ENCODE results near the gene ARID3C. TPM values are rescaled to one million over a fixed set of nuclear protein-coding genes. Genes with fewer than 3 reads are reported as not detected.
"Not testable (repeated sequence)": the region's sequence is repeated elsewhere in the genome, so short reads cannot be mapped to it uniquely, and the experiment has no call there.

The ARID3C gene
- total RNA-seq, 2 experiments from 2014 or later, result 0.38 to 1.9 TPM

DNA sequence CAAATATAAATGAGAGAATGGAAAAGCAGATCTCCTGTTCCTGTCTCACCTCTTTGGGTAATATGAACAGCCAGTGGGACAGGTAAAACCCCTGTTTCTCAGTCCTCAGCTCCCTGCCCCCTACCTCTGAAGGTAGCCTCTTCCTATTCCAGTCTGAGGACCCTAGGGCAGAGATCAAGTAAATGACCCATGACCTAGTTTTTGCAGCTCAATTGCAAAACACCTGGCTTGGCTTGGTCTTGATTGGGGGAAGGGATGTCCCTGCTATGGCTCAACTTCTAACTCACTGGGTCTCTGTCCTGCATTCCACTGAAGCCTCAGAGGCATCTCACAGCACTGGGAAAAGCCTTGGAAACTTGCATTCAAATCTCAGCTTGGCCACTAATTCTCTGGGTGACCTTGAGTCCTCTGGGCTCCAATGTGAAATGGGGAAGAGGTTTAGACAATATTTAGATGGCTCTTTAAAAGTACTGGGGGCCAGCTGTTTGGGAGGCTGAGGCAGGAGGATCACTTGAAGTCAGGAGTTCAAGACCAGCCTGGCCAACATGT is 16.0 kb upstream of the ARID3C start:
- no peaks in the 10 kb centered on the region for H4K20me1 ChIP-seq (ENCODE audit: insufficient read depth, low read length)
- no peak overlapping the region for H2AFZ ChIP-seq (ENCODE audit: low read length)
- H3K4me2 ChIP-seq (ENCODE audit: low read length), result no peak overlapping the region
- peaks cover 21% of the 10 kb centered on the region for H3K4me1 ChIP-seq (ENCODE audit: insufficient read depth, low read length, poor library complexity, severe bottlenecking)
- DNase-seq (ENCODE audit: low spot score), result no peak
- H3K9me2 ChIP-seq (ENCODE audit: insufficient read depth, low read length), result no peaks in the 10 kb centered on the region
- no peak overlapping the region for H3K4me3 ChIP-seq (ENCODE audit: low read depth, low read length, poor library complexity, severe bottlenecking)
- peaks cover 19% of the 10 kb centered on the region for H3K36me3 ChIP-seq (ENCODE audit: insufficient read depth, low read length)
- TF ChIP-seq, protein P1, sequence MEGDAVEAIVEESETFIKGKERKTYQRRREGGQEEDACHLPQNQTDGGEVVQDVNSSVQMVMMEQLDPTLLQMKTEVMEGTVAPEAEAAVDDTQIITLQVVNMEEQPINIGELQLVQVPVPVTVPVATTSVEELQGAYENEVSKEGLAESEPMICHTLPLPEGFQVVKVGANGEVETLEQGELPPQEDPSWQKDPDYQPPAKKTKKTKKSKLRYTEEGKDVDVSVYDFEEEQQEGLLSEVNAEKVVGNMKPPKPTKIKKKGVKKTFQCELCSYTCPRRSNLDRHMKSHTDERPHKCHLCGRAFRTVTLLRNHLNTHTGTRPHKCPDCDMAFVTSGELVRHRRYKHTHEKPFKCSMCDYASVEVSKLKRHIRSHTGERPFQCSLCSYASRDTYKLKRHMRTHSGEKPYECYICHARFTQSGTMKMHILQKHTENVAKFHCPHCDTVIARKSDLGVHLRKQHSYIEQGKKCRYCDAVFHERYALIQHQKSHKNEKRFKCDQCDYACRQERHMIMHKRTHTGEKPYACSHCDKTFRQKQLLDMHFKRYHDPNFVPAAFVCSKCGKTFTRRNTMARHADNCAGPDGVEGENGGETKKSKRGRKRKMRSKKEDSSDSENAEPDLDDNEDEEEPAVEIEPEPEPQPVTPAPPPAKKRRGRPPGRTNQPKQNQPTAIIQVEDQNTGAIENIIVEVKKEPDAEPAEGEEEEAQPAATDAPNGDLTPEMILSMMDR (conservative IDR thresholded peaks at IDR 0.05; ENCODE audit: low read length), result no peak
- H3K79me2 ChIP-seq (ENCODE audit: insufficient read depth, low read depth, low read length), result peaks cover 11% of the 10 kb centered on the region; the same call in 1 of the 2 replicates
- POLR2A ChIA-PET, result interaction anchor here (0.6 to 5.2 kb wide), 3 partner anchors 8 to 475 kb away, joined by 3 to 66 read pairs (median 3); partner anchors contain the start of gene SIGMAR1
- CTCF ChIA-PET (ENCODE audit: unreplicated experiment), result no interaction called here
- intact Hi-C loops (cut with micrococcal nuclease; ENCODE audit: unreplicated experiment), result no loop called here
- BruUV-seq (replicated peaks), result no TSS peak
- no peaks in the 10 kb centered on the region for H3K9me3 ChIP-seq (ENCODE audit: low read length)
- H3K27ac ChIP-seq (ENCODE audit: low read depth, low read length, poor library complexity, severe bottlenecking), result no peak overlapping the region

- H4K20me1 ChIP-seq (ENCODE audit: insufficient read depth, low read length), result no peaks in the 10 kb centered on the region
- no peak overlapping the region for H3K4me3 ChIP-seq (ENCODE audit: low read depth, low read length, poor library complexity, severe bottlenecking)
- no peaks in the 10 kb centered on the region for H3K9me3 ChIP-seq (ENCODE audit: low read length)
- no peaks in the 10 kb centered on the region for H3K36me3 ChIP-seq (ENCODE audit: insufficient read depth, low read length)
- intact Hi-C loops (cut with micrococcal nuclease; ENCODE audit: unreplicated experiment), result no loop called here
- POLR2A ChIA-PET, result interaction anchor here (0.5 to 1.0 kb wide), 4 partner anchors 8 to 1473 kb away, joined by 3 to 4 read pairs (median 3); partner anchors contain the start of gene DCTN3
- TF ChIP-seq, protein P1 (conservative IDR thresholded peaks at IDR 0.05; ENCODE audit: low read length), result no peak
- TF ChIP-seq EZH2phosphoT487 (IDR thresholded peaks at IDR 0.05; ENCODE audit: borderline replicate concordance, low read depth, low read length), result no peak
- no peak overlapping the region for H3K27ac ChIP-seq (ENCODE audit: low read depth, low read length, poor library complexity, severe bottlenecking)
- no peak overlapping the region for H2AFZ ChIP-seq (ENCODE audit: low read length)
- peaks cover 26% of the 10 kb centered on the region for H3K4me1 ChIP-seq (ENCODE audit: insufficient read depth, low read length, poor library complexity, severe bottlenecking)
- DNase-seq (ENCODE audit: low spot score), result no peak
- no TSS peak for BruUV-seq (replicated peaks)
- no peaks in the 10 kb centered on the region for H3K9me2 ChIP-seq (ENCODE audit: insufficient read depth, low read length)
- H3K4me2 ChIP-seq (ENCODE audit: low read length), result no peak overlapping the region
- CTCF ChIA-PET (ENCODE audit: unreplicated experiment), result no interaction called here
- peaks cover 6% of the 10 kb centered on the region; the same call in 1 of the 2 replicates for H3K79me2 ChIP-seq (ENCODE audit: insufficient read depth, low read depth, low read length)
Observed at GRCh38 chr9:34642679-34643078, 13.8 kb upstream of the ARID3C start.

DNA sequence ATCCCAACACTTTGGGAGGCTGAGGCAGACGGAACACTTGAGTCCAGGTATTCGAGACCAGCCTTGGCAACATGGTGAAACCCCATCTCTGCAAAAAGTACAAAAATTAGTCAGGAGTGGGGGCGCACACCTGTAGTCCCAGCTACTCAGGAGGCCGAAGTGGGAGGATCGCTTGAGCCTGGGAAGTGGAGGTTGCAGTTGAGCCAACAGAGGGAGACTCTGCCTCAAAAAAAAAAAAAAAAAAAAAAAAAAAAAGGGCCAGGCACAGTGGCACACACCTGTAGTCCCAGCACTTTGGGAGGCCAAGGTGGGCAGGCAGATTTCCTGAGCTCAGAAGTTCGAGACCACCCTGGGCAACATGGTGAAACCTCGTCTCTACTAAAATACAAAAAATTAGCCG is 10.5 kb upstream of the ARID3C start:
- intact Hi-C loops (cut with micrococcal nuclease; ENCODE audit: unreplicated experiment); H3K4me2 ChIP-seq (ENCODE audit: low read length); H3K4me3 ChIP-seq (ENCODE audit: low read depth, low read length, poor library complexity, severe bottlenecking); H3K9me2 ChIP-seq (ENCODE audit: insufficient read depth, low read length); H2AFZ ChIP-seq (ENCODE audit: low read length); BruUV-seq (replicated peaks); H4K20me1 ChIP-seq (ENCODE audit: insufficient read depth, low read length); H3K27ac ChIP-seq (ENCODE audit: low read depth, low read length, poor library complexity, severe bottlenecking); DNase-seq (ENCODE audit: low spot score); H3K9me3 ChIP-seq (ENCODE audit: low read length): not testable (repeated sequence)
- H3K4me1 ChIP-seq (ENCODE audit: insufficient read depth, low read length, poor library complexity, severe bottlenecking), result peaks cover 24% of the 10 kb centered on the region
- POLR2A ChIA-PET, result interaction anchor here (0.6 to 7.3 kb wide), 4 partner anchors 8 to 39 kb away, joined by 3 to 66 read pairs (median 23); partner anchors contain the start of genes DCTN3 and GALT
- peaks cover 17% of the 10 kb centered on the region; the same call in 1 of the 2 replicates for H3K36me3 ChIP-seq (ENCODE audit: insufficient read depth, low read length)
- CTCF ChIA-PET (ENCODE audit: unreplicated experiment), result interaction anchor here (4.5 kb wide), 1 partner anchor 8 kb away, joined by 35 read pairs; the partner anchor contains the start of gene GALT
- H3K79me2 ChIP-seq (ENCODE audit: insufficient read depth, low read depth, low read length), result peaks cover 20% of the 10 kb centered on the region

Data from OCI-LY7 (cell line).